ENCODE results near the gene KCNK5.
A peak's percentile ranks its signal among the peaks of the same experiment; 100 is the strongest.

KCNK5 gene

DNA sequence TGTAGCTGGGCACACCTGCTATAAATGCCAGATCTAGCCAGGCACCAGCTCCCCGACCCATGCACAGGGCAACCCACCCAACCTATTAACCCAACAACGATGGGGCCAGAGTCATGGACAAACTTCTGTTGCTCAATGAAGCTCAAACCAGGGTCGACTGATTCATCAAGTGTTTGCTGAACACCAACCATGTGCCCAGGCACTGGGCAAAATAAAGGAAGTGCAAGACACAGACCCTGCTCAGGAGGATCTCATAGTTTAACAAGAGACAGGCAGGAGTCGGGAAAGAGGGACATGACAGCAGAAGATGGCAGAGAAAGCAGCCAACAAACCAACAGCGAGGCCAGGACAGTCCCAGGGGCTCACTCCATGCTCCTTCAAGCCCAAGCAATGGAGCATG, 18.8 kb downstream of the KCNK5 start:
- Histone ChIP-seq H3K4me3 (ENCODE audit: low read depth in 1 of 2, low read length in 1 of 2) (no peak overlapping the region), H3K36me3 (no peaks in the 10 kb centered on the region), H3K27ac (peak overlapping the region; percentile 74), H3K4me1 (ENCODE audit: control insufficient read depth in 1 of 2, insufficient read depth in 1 of 2, low read depth in 1 of 2, low read length in 1 of 2) (peaks cover 72 to 84% of the 10 kb centered on the region in 2 experiments), H3K9me3 (no peaks in the 10 kb centered on the region), H3K27me3 (no peaks in the 10 kb centered on the region)
- TF ChIP-seq, protein P1, sequence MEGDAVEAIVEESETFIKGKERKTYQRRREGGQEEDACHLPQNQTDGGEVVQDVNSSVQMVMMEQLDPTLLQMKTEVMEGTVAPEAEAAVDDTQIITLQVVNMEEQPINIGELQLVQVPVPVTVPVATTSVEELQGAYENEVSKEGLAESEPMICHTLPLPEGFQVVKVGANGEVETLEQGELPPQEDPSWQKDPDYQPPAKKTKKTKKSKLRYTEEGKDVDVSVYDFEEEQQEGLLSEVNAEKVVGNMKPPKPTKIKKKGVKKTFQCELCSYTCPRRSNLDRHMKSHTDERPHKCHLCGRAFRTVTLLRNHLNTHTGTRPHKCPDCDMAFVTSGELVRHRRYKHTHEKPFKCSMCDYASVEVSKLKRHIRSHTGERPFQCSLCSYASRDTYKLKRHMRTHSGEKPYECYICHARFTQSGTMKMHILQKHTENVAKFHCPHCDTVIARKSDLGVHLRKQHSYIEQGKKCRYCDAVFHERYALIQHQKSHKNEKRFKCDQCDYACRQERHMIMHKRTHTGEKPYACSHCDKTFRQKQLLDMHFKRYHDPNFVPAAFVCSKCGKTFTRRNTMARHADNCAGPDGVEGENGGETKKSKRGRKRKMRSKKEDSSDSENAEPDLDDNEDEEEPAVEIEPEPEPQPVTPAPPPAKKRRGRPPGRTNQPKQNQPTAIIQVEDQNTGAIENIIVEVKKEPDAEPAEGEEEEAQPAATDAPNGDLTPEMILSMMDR (IDR thresholded peaks at IDR 0.05) = no peak

DNA sequence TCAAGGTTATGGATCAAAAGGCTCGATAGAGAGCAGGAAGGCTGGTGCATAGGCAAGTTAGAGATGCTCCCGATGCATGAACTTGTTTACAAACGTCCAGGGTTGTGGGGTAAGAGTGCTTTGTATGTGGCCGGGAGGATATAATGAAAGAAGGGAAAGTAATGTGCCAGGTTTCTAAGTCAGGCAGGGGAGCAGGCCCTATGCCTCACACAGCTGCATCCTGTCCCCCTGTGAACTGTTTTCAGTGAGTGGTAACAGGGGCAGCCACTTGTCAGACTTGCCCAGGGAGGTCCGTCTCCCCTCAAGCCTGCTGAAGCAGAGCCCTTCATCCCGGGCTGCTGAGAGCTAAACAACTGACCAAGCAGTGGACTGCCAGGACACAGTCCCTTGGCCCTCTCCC, 19.4 kb downstream of the KCNK5 start:
- H3K36me3 ChIP-seq = no peaks in the 10 kb centered on the region
- H3K27me3 ChIP-seq = no peaks in the 10 kb centered on the region
- peak overlapping the region; percentile 3 to 26 for H3K4me3 ChIP-seq (ENCODE audit: low read depth in 1 of 2, low read length in 1 of 2)
- TF ChIP-seq, protein P1 (IDR thresholded peaks at IDR 0.05) = no peak
- H3K27ac ChIP-seq = peak overlapping the region; percentile 74
- peaks cover 72 to 84% of the 10 kb centered on the region in 2 experiments for H3K4me1 ChIP-seq (ENCODE audit: control insufficient read depth in 1 of 2, insufficient read depth in 1 of 2, low read depth in 1 of 2, low read length in 1 of 2)
- H3K9me3 ChIP-seq = no peaks in the 10 kb centered on the region

DNA sequence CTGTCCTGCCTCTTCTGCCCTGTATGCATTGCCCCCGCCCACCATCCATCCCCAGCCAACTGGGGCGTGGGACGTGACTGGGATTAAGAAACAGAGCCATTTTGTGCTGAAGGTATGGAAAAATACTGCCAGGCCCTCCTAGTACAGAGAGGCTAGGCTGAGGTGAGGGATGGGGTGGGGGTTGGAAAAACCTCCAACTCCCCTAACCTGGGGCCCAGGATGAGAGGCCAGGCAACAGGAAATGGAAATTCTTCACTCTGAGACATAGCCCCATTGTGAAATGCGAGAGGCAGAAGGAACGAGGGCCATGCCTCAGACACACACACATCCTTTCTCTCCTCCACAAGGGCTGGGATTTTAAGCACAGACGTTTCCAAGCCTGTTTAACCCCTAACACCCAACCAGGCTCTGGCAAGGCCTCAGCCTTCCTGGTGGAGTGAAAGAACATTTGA, 19.9 kb downstream of the KCNK5 start:
- Histone ChIP-seq H3K27me3 (no peaks in the 10 kb centered on the region), H3K36me3 (no peaks in the 10 kb centered on the region), H3K4me1 (ENCODE audit: control insufficient read depth in 1 of 2, insufficient read depth in 1 of 2, low read depth in 1 of 2, low read length in 1 of 2) (peaks cover 72 to 81% of the 10 kb centered on the region in 2 experiments), H3K27ac (peak overlapping the region; percentile 74), H3K4me3 (ENCODE audit: low read depth in 1 of 2, low read length in 1 of 2) (peak overlapping the region; percentile 3 to 26), H3K9me3 (no peaks in the 10 kb centered on the region)
- TF ChIP-seq, protein P1 (IDR thresholded peaks at IDR 0.05) = no peak

DNA sequence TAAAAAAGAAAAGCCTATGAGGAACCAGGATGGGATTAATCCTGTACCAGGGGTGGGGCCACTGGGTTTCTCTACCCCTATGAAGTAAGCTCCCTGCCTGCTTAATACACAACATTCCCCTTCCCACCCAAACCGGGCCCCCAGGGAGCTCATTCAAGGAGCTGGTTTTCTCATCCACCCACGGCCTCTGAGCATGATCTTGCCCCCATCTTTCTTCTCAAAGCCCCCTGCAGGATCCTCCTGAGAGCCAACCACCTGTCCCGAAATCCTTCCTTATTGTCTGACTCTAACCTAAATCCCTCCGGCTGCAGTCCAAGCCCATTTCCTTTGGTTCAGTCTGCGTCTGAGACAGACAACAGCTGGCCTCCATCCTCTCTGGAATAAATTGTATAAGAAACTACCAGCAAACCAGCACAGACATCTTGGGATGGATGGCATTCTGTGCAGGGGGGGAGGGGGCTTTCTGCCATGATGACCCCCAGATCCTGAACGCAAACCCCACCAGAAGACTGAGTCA, 21.0 kb downstream of the KCNK5 start:
- TF ChIP-seq, protein P1 (IDR thresholded peaks at IDR 0.05) = no peak
- Histone ChIP-seq H3K9me3 (no peaks in the 10 kb centered on the region), H3K27me3 (no peaks in the 10 kb centered on the region), H3K36me3 (no peaks in the 10 kb centered on the region), H3K4me1 (ENCODE audit: control insufficient read depth in 1 of 2, insufficient read depth in 1 of 2, low read depth in 1 of 2, low read length in 1 of 2) (peaks cover 64 to 76% of the 10 kb centered on the region in 2 experiments), H3K27ac (no peak overlapping the region), H3K4me3 (ENCODE audit: low read depth in 1 of 2, low read length in 1 of 2) (no peak overlapping the region)

DNA sequence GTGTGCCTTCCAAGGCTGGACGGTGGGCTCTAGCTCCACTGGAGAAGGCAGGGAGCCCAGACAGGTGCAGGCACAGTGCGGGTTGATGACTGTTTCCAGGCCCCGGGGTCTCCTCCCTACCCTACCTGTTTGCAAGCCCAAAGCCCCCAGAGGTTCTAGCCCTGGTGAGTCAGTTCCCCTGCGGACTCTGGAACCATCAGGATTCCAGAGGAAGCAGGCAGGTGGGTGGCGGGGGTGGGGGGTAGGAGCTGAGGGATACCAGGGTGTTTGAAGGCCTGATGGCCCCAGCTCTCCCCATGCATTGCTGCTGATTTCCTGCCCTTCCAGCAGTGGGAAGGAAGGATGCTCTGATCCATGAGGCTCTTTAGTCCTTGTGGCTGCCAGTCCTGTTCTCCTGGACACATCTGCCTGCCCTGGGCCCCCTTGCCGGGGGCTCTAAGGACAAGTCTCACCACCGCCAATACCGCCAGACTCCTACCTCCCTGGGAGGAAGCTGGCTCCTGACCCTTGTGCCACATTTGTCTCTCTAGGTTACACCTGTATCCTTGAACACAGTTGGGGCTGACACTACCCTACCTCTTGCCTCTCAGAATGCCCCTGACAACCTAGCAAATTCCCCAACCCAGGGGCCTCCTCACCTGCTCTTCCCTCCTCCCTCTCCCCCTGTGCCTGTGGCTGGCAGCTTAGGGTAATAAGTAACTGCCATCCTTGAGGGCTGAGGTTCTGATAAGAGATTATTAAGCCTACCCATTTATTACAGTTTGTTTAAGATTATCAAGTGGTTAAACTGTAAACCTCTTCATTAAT, 21.7 kb downstream of the KCNK5 start:
- H3K4me1 ChIP-seq (ENCODE audit: control insufficient read depth in 1 of 2, insufficient read depth in 1 of 2, low read depth in 1 of 2, low read length in 1 of 2) = peaks cover 57 to 70% of the 10 kb centered on the region in 2 experiments
- no peaks in the 10 kb centered on the region for H3K27me3 ChIP-seq
- H3K4me3 ChIP-seq (ENCODE audit: low read depth in 1 of 2, low read length in 1 of 2) = no peak overlapping the region
- H3K27ac ChIP-seq = no peak overlapping the region
- TF ChIP-seq, protein P1 (IDR thresholded peaks at IDR 0.05) = no peak
- H3K9me3 ChIP-seq = no peaks in the 10 kb centered on the region
- no peaks in the 10 kb centered on the region for H3K36me3 ChIP-seq

Data from neutrophil (primary cell).